Natural killer cell (primary cell): ENCODE data around the gene SH3PXD2A. TPM values are rescaled to one million over a fixed set of nuclear protein-coding genes. Genes with fewer than 3 reads are reported as not detected.
"Not testable (repeated sequence)": the region's sequence is repeated elsewhere in the genome, so short reads cannot be mapped to it uniquely, and the experiment has no call there.

Experiments
- ATAC-seq, 3 donors: fragments of 150-1000 bp in 2 of 3; fragments of 200-7000 bp in 1 of 3; cut with Tn5 transposase; 1 replicate in 1 of 3; 2 replicates in 2 of 3; pipeline ENCODE4 v1.10.0; 2021; ENCODE audit warnings: mild to moderate bottlenecking in 2 of 3, moderate library complexity in 2 of 3
- DNase-seq, 2 donors: peaks; one replicate each; pipeline versions ENCODE4 v3.0.0 to v3.0.0-alpha.2; 2013 to 2021; ENCODE audit warnings: mixed read lengths in 1 of 2
- H3K27ac ChIP-seq: one replicate; pipeline ENCODE4 v1.5.1; 2013; ENCODE audit warnings: mild to moderate bottlenecking, low read length
- H3K27me3 ChIP-seq: one replicate; pipeline ENCODE4 v1.6.1; 2013; ENCODE audit warnings: low read length; ENCODE audit not compliant: control insufficient read depth, insufficient read depth
- H3K36me3 ChIP-seq: one replicate; pipeline ENCODE4 v1.6.1; 2013; ENCODE audit warnings: low read length; ENCODE audit not compliant: control insufficient read depth, insufficient read depth
- H3K4me1 ChIP-seq: one replicate; pipeline ENCODE4 v1.6.1; 2013; ENCODE audit warnings: low read length; ENCODE audit not compliant: control insufficient read depth, insufficient read depth
- H3K4me3 ChIP-seq: one replicate; pipeline ENCODE4 v1.5.1; 2013; ENCODE audit warnings: low read length
- H3K9me3 ChIP-seq: one replicate; pipeline ENCODE4 v1.6.1; 2013; ENCODE audit warnings: low read length; ENCODE audit not compliant: control insufficient read depth, insufficient read depth
- H3K27ac Mint-ChIP-seq, 2 donors: one replicate each; pipeline ENCODE4 v1.8.0; 2022; ENCODE audit warnings: mild to moderate bottlenecking in 2 of 2, mixed read lengths in 2 of 2, moderate library complexity in 1 of 2
- H3K27me3 Mint-ChIP-seq, 2 donors: one replicate each; pipeline ENCODE4 v1.8.0; 2022; ENCODE audit warnings: low read depth in 2 of 2, mixed read lengths in 2 of 2
- H3K36me3 Mint-ChIP-seq: one replicate; pipeline ENCODE4 v1.8.0; 2022; ENCODE audit warnings: mixed read lengths
- H3K4me1 Mint-ChIP-seq, 2 donors: one replicate each; pipeline ENCODE4 v1.8.0; 2022; ENCODE audit warnings: mixed read lengths in 2 of 2
- H3K4me3 Mint-ChIP-seq: one replicate; pipeline ENCODE4 v1.8.0; 2022; ENCODE audit warnings: mild to moderate bottlenecking, moderate library complexity, mixed read lengths
- H3K9me3 Mint-ChIP-seq, 2 donors: one replicate each; pipeline ENCODE4 v1.8.0; 2022; ENCODE audit warnings: mixed read lengths in 2 of 2
- CTCF ChIP-seq: fragments of 200-600 bp; IDR thresholded peaks from one replicate; pipeline ENCODE4 v1.8.0; 2022; ENCODE audit warnings: antibody characterized with exemption
- WGBS: methylation state at CpG from one replicate; pipeline ENCODE4 v1.1.7; 2013; ENCODE audit warnings: missing lambda C conversion rate; ENCODE audit not compliant: insufficient coverage; 5-methylcytosine and 5-hydroxymethylcytosine counted together
- intact Hi-C: fragments of 100-400 bp; cut with micrococcal nuclease; formaldehyde crosslinking; loops from one replicate; pipeline ENCODE4 v1.14.2; 2022
- total RNA-seq, 4 donors: library from RNA; stranded (reverse); fragments of 120-200 nt in 1 of 4; gene quantifications; one replicate each; pipeline versions ENCODE4 v1.2.3 to v1.2.4, GENCODE V29; 2013 to 2022

SH3PXD2A gene
- total RNA-seq, 3 donors from 2014 or later (not counting 1 experiment from before 2014, with no cell fraction given), result 3.3 to 7.0 (median 4.9) TPM

GRCh38 chr10:103732339-103733044 is 122.9 kb downstream of the SH3PXD2A start:
- DNase-seq, result no peak
- WGBS, result 89% methylated on average over 12 of the region's 14 CpGs

GRCh38 chr10:103731609-103732270 is 123.6 kb downstream of the SH3PXD2A start:
- ATAC-seq (no peak), DNase-seq (no peak)
- no peak overlapping the region for H3K4me3 ChIP-seq
- H3K4me3 Mint-ChIP-seq, result no peak overlapping the region
- H3K36me3 Mint-ChIP-seq, result no peaks in the 10 kb centered on the region
- 79% methylated on average over 2 of the region's 3 CpGs for WGBS
- no peak overlapping the region for H3K27ac Mint-ChIP-seq
- no peaks in the 10 kb centered on the region for H3K27me3 ChIP-seq
- TF ChIP-seq CTCF, result no peak
- no peaks in the 10 kb centered on the region for H3K4me1 Mint-ChIP-seq
- H3K27ac ChIP-seq, result no peak overlapping the region
- H3K27me3 Mint-ChIP-seq, result no peaks in the 10 kb centered on the region
- H3K9me3 Mint-ChIP-seq, result no peaks in the 10 kb centered on the region
- no peaks in the 10 kb centered on the region for H3K4me1 ChIP-seq
- no peaks in the 10 kb centered on the region for H3K36me3 ChIP-seq
- intact Hi-C loops, result no loop called here
- no peaks in the 10 kb centered on the region for H3K9me3 ChIP-seq

More at GRCh38 chr10:103732339-103733044, 122.9 kb downstream of the SH3PXD2A start:
- H3K36me3 ChIP-seq, result no peaks in the 10 kb centered on the region
- no peak overlapping the region for H3K27ac ChIP-seq
- Mint-ChIP-seq H3K4me1 (no peaks in the 10 kb centered on the region), H3K9me3 (no peaks in the 10 kb centered on the region), H3K36me3 (no peaks in the 10 kb centered on the region), H3K4me3 (no peak overlapping the region), H3K27ac (no peak overlapping the region), H3K27me3 (no peaks in the 10 kb centered on the region)
- no peak for TF ChIP-seq CTCF
- H3K9me3 ChIP-seq, result no peaks in the 10 kb centered on the region
- H3K4me1 ChIP-seq, result no peaks in the 10 kb centered on the region
- H3K4me3 ChIP-seq, result no peak overlapping the region
- intact Hi-C loops, result no loop called here
- ATAC-seq, result no peak
- H3K27me3 ChIP-seq, result no peaks in the 10 kb centered on the region

DNA sequence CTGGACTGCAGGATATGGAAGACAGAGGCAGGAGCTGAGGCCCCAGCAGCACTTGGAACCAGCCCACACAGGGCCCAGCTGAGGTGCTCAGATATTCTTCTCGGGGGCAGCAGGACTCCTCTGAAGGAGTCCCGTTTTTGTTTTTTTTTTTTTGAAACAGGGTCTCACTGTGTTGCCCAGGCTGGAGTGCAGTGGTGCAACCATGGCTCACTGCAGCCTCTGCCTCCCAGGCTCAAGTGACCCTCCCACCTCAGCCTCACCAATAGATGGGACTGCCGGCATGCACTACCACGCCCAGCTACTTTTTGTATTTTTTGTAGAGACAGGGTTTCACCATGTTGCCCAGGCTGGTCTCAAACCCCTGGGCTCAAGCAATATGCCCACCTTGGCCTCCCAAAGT is 124.3 kb downstream of the SH3PXD2A start:
- H3K4me3 Mint-ChIP-seq, H3K9me3 Mint-ChIP-seq, H3K36me3 Mint-ChIP-seq, DNase-seq, ATAC-seq, H3K4me3 ChIP-seq, intact Hi-C loops, H3K4me1 Mint-ChIP-seq, H3K27ac Mint-ChIP-seq, H3K9me3 ChIP-seq, H3K27me3 ChIP-seq, H3K36me3 ChIP-seq, H3K27me3 Mint-ChIP-seq, H3K27ac ChIP-seq, H3K4me1 ChIP-seq: not testable (repeated sequence)
- 93% methylated on average over 4 of the region's 4 CpGs for WGBS

GRCh38 chr10:103729851-103730250 is 125.5 kb downstream of the SH3PXD2A start:
- H3K36me3 Mint-ChIP-seq, result no peaks in the 10 kb centered on the region
- no peak overlapping the region for H3K4me3 Mint-ChIP-seq
- Histone ChIP-seq H3K4me3 (no peak overlapping the region), H3K36me3 (no peaks in the 10 kb centered on the region), H3K9me3 (no peaks in the 10 kb centered on the region), H3K27ac (no peak overlapping the region), H3K27me3 (no peaks in the 10 kb centered on the region), H3K4me1 (no peaks in the 10 kb centered on the region)
- WGBS, result 77% methylated on average over 5 of the region's 5 CpGs
- DNase-seq (no peak), ATAC-seq (no peak)
- intact Hi-C loops, result no loop called here
- no peaks in the 10 kb centered on the region for H3K9me3 Mint-ChIP-seq
- TF ChIP-seq CTCF, result no peak
- no peak overlapping the region for H3K27ac Mint-ChIP-seq
- no peaks in the 10 kb centered on the region for H3K4me1 Mint-ChIP-seq
- H3K27me3 Mint-ChIP-seq, result no peaks in the 10 kb centered on the region
